ENCODE measurements around the gene DISP3. TPM values are rescaled to one million over a fixed set of nuclear protein-coding genes. Genes with fewer than 3 reads are reported as not detected.

Gene DISP3
- total and polyA plus RNA-seq, 12 donors = 0.04 to 2.8 (median 0.41) TPM; not detected in 1

DNA sequence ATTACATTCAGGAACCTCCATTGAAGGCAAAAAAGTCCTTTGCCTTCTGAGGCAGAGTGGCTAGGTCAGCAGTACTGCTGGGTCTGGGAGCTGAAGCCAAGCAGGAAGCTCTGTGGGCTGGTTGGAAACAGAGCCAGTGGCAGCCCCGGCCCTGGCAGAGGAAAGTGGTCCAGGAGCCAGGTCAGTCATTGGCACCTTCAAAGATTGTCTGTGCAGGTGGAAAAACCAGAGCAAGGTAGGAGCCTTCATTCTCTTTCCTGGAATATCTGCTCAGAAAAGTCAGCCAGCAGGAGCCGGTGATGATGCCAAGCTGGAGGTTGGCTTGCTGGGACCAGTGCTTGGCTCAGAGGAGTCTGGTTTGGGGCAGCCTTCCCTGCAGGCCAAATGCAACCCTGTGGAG lies 12.5 kb upstream of the DISP3 start:
- TF ChIP-seq POLR2A (IDR thresholded peaks at IDR 0.05) = no peak
- TF ChIP-seq, protein P1, sequence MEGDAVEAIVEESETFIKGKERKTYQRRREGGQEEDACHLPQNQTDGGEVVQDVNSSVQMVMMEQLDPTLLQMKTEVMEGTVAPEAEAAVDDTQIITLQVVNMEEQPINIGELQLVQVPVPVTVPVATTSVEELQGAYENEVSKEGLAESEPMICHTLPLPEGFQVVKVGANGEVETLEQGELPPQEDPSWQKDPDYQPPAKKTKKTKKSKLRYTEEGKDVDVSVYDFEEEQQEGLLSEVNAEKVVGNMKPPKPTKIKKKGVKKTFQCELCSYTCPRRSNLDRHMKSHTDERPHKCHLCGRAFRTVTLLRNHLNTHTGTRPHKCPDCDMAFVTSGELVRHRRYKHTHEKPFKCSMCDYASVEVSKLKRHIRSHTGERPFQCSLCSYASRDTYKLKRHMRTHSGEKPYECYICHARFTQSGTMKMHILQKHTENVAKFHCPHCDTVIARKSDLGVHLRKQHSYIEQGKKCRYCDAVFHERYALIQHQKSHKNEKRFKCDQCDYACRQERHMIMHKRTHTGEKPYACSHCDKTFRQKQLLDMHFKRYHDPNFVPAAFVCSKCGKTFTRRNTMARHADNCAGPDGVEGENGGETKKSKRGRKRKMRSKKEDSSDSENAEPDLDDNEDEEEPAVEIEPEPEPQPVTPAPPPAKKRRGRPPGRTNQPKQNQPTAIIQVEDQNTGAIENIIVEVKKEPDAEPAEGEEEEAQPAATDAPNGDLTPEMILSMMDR (IDR thresholded peaks at IDR 0.05) = no peak
- no peak overlapping the region for H3K27ac ChIP-seq
- H3K27me3 ChIP-seq = no peaks in the 10 kb centered on the region
- H3K4me1 ChIP-seq (replicated peaks in 1 of 2) = no peaks in the 10 kb centered on the region
- intact Hi-C loops (cut with DNase I) = no loop called here
- H3K9me3 ChIP-seq (replicated peaks in 1 of 3) = no peaks in the 10 kb centered on the region
- H3K36me3 ChIP-seq (replicated peaks in 1 of 2) = no peaks in the 10 kb centered on the region
- DNase-seq = no peak
- no peak overlapping the region for H3K4me3 ChIP-seq
- 62 to 82% (median 75%) methylated on average over 1 to 2 of the region's 2 CpGs for WGBS, 4 donors

GRCh38 chr1:11468878-11469277 lies 10.1 kb upstream of the DISP3 start:
- no peak overlapping the region for H3K27ac ChIP-seq
- TF ChIP-seq POLR2A (IDR thresholded peaks at IDR 0.05) = no peak
- TF ChIP-seq, protein P1 (IDR thresholded peaks at IDR 0.05) = no peak
- no peaks in the 10 kb centered on the region for H3K36me3 ChIP-seq (replicated peaks in 1 of 2)
- DNase-seq = no peak
- 45 to 57% (median 53%) methylated on average over 5 to 6 of the region's 6 CpGs for WGBS, 4 donors
- no peaks in the 10 kb centered on the region for H3K4me1 ChIP-seq (replicated peaks in 1 of 2)
- no peaks in the 10 kb centered on the region for H3K9me3 ChIP-seq (replicated peaks in 1 of 3)
- intact Hi-C loops (cut with DNase I) = no loop called here
- no peaks in the 10 kb centered on the region for H3K27me3 ChIP-seq
- H3K4me3 ChIP-seq = no peak overlapping the region

DNA sequence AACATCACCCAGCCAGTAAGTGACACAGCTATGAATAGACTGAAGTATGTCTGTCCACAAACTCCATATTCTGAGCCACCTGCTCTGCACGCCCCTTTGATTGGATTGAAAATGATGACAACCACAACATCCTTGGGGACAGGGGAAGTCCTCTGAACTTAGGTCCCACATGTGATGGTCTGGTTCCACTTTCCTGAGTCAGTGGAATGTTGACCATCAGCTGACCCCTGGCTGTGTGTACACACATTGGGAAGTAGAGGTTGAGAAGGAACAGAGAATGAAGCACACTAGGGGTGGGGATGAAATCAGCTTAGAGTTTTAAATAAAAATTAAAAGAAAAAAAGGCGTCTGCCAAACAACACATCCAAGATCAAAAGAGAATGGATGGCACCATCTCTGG lies 8.0 kb upstream of the DISP3 start:
- TF ChIP-seq, protein P1 (IDR thresholded peaks at IDR 0.05) = no peak
- TF ChIP-seq POLR2A (IDR thresholded peaks at IDR 0.05) = no peak
- H3K36me3 ChIP-seq (replicated peaks in 1 of 2) = no peaks in the 10 kb centered on the region
- no peaks in the 10 kb centered on the region for H3K4me1 ChIP-seq (replicated peaks in 1 of 2)
- no peak for DNase-seq
- no peak overlapping the region for H3K27ac ChIP-seq
- intact Hi-C loops (cut with DNase I) = no loop called here
- no peak overlapping the region for H3K4me3 ChIP-seq
- no peaks in the 10 kb centered on the region for H3K27me3 ChIP-seq
- 38 to 75% (median 58%) methylated on average over 2 of the region's 2 CpGs for WGBS, 4 donors
- no peaks in the 10 kb centered on the region for H3K9me3 ChIP-seq (replicated peaks in 1 of 3)

DNA sequence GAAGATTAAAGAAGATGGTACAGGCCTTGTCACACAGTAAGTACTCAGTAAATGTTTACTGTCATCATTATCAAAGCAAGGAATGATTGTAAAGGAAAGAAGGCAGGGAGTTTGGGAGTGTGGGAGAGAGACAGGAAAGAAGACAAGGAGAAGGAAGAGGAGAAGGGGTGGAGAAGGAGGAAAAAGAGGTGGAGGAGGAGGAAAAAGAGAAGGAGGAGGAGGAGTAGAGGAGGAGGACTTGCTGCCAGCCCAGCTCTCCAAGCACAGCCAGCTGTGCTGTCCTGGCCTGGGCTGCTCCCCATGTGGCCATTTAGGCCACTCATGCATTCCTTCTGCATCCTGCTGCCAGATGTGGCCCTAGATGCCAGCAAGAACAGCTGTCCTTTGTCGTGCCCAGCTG lies 7.5 kb upstream of the DISP3 start:
- Histone ChIP-seq H3K36me3 (replicated peaks in 1 of 2) (no peaks in the 10 kb centered on the region), H3K9me3 (replicated peaks in 1 of 3) (no peaks in the 10 kb centered on the region), H3K4me1 (replicated peaks in 1 of 2) (no peaks in the 10 kb centered on the region), H3K27me3 (no peaks in the 10 kb centered on the region), H3K27ac (no peak overlapping the region), H3K4me3 (no peak overlapping the region)
- TF ChIP-seq, protein P1 (IDR thresholded peaks at IDR 0.05) = no peak
- TF ChIP-seq POLR2A (IDR thresholded peaks at IDR 0.05) = no peak
- intact Hi-C loops (cut with DNase I) = no loop called here
- DNase-seq = no peak
- 13 to 83% (median 44%) methylated on average over 1 of the region's 1 CpG for WGBS, 4 donors
